Activated T-helper 2 cell treated with anti-CD3 and anti-CD28 coated beads, Interferon-gamma antibody, Interleukin-2, Interleukin-4, amounts not matched to agents 10 μg/mL and 5 μg/mL and 100 μg/mL, durations not matched to agents 14 hours and 24 hours and 36 hours (primary cell): Measurements from ENCODE around the gene SLC4A4. TPM values are rescaled to one million over a fixed set of nuclear protein-coding genes. Genes with fewer than 3 reads are reported as not detected.

ENCODE experiments used
- DNase-seq: peaks from one replicate; pipeline ENCODE4 v3.0.0; 2021; ENCODE audit warnings: low spot score
- H3K27ac Mint-ChIP-seq: one replicate; pipeline ENCODE4 v1.8.0; 2021; ENCODE audit warnings: mixed read lengths
- H3K27me3 Mint-ChIP-seq: one replicate; pipeline ENCODE4 v1.8.0; 2021; ENCODE audit warnings: low read depth, mixed read lengths
- H3K36me3 Mint-ChIP-seq: one replicate; pipeline ENCODE4 v1.8.0; 2021; ENCODE audit warnings: low read depth, mixed read lengths
- H3K4me1 Mint-ChIP-seq: one replicate; pipeline ENCODE4 v1.8.0; 2021; ENCODE audit warnings: low read depth, mixed read lengths
- H3K4me3 Mint-ChIP-seq: one replicate; pipeline ENCODE4 v1.8.0; 2021; ENCODE audit warnings: low read depth, mild to moderate bottlenecking, moderate library complexity, mixed read lengths
- H3K9me3 Mint-ChIP-seq: one replicate; pipeline ENCODE4 v1.8.0; 2021; ENCODE audit warnings: mixed read lengths
- intact Hi-C: fragments of 100-400 bp; cut with micrococcal nuclease; formaldehyde crosslinking; loops from one replicate; pipeline ENCODE4 v1.15.1; 2023
- total RNA-seq: library from RNA; stranded (reverse); gene quantifications from 2 replicates; pipeline ENCODE4 v1.2.3, GENCODE V29; 2022

The SLC4A4 gene
- total RNA-seq, 1 donor from 2014 or later = 0.43 TPM

GRCh38 chr4:71614621-71615020, 275.8 kb downstream of the SLC4A4 start:
- Mint-ChIP-seq H3K27ac (no peak overlapping the region), H3K27me3 (no peaks in the 10 kb centered on the region), H3K9me3 (peaks cover 4% of the 10 kb centered on the region), H3K4me3 (no peak overlapping the region), H3K4me1 (no peaks in the 10 kb centered on the region), H3K36me3 (no peaks in the 10 kb centered on the region)
- no peak for DNase-seq
- intact Hi-C loops = no loop called here

GRCh38 chr4:71616168-71616811, 277.5 kb downstream of the SLC4A4 start:
- Mint-ChIP-seq H3K4me3 (no peak overlapping the region), H3K9me3 (peaks cover 10% of the 10 kb centered on the region), H3K4me1 (no peaks in the 10 kb centered on the region), H3K27me3 (no peaks in the 10 kb centered on the region), H3K27ac (no peak overlapping the region), H3K36me3 (no peaks in the 10 kb centered on the region)
- intact Hi-C loops = no loop called here
- DNase-seq = no peak
